GM12878 (cell line): ENCODE data around the gene MED19. TPM values are rescaled to one million over a fixed set of nuclear protein-coding genes. Genes with fewer than 3 reads are reported as not detected.

Experiments used
- CEBPB ChIP-seq, 2 experiments: fragments of 150-350 bp in 1 of 2; IDR thresholded peaks; 2 replicates each; pipeline ENCODE4 v1.6.1; 2012 to 2014; ENCODE audit warnings: low read depth in 2 of 2, low read length in 2 of 2, borderline replicate concordance in 1 of 2, inconsistent platforms in 1 of 2
- CHD2 ChIP-seq: IDR thresholded peaks from 2 replicates; pipeline ENCODE4 v1.6.1; 2011; ENCODE audit warnings: low read depth, low read length, improper control_type of control experiment, borderline replicate concordance
- CREB1 ChIP-seq: IDR thresholded peaks from 2 replicates; pipeline ENCODE4 v1.6.1; 2012; ENCODE audit warnings: low read depth, mild to moderate bottlenecking, inconsistent platforms
- EZH2 ChIP-seq: IDR thresholded peaks from 2 replicates; pipeline ENCODE4 v1.6.1; 2012; ENCODE audit warnings: low read depth, mild to moderate bottlenecking, control low read depth, inconsistent platforms, low read length, borderline replicate concordance; ENCODE audit not compliant: control insufficient read depth
- IRF5 ChIP-seq: fragments of 450-650 bp; IDR thresholded peaks from 2 replicates; pipeline ENCODE4 v1.6.1; 2017; ENCODE audit warnings: borderline replicate concordance
- NBN ChIP-seq: fragments of 450-650 bp; IDR thresholded peaks from 2 replicates; pipeline ENCODE4 v1.6.1; 2016
- NR2C2 ChIP-seq: IDR thresholded peaks from 2 replicates; pipeline ENCODE4 v1.6.1; 2011; ENCODE audit warnings: borderline replicate concordance, low read depth; ENCODE audit not compliant: control insufficient read depth, insufficient read length
- POLR2AphosphoS2 ChIP-seq: IDR thresholded peaks from 2 replicates; pipeline ENCODE4 v1.6.1; 2011; ENCODE audit warnings: low read depth, mild to moderate bottlenecking, low read length, improper control_type of control experiment, moderate library complexity
- POU2F2 ChIP-seq: IDR thresholded peaks from 3 replicates; pipeline ENCODE4 v1.6.1; 2011; ENCODE audit warnings: low read depth, mild to moderate bottlenecking, low read length, borderline replicate concordance
- PRDM15 ChIP-seq: fragments of 450-650 bp; formaldehyde crosslinking; IDR thresholded peaks from 2 replicates; pipeline ENCODE4 v1.4.0; 2020; ENCODE audit warnings: mild to moderate bottlenecking, moderate library complexity
- RUNX3 ChIP-seq: IDR thresholded peaks from 2 replicates; pipeline ENCODE4 v1.6.1; 2012; ENCODE audit warnings: low read length, inconsistent platforms
- SPI1 ChIP-seq: IDR thresholded peaks from 2 replicates; pipeline ENCODE4 v1.6.1; 2011; ENCODE audit warnings: low read depth, mild to moderate bottlenecking, low read length, moderate library complexity, borderline replicate concordance; ENCODE audit not compliant: insufficient read depth
- SREBF1 ChIP-seq: IDR thresholded peaks from 2 replicates; pipeline ENCODE4 v1.6.1; 2012; ENCODE audit warnings: mild to moderate bottlenecking, low read length
- STAT3 ChIP-seq: IDR thresholded peaks from 2 replicates; pipeline ENCODE4 v1.6.1; 2011; ENCODE audit warnings: low read depth, low read length, improper control_type of control experiment
- SUPT20H ChIP-seq: IDR thresholded peaks from 2 replicates; pipeline ENCODE4 v1.6.1; 2011; ENCODE audit warnings: low read depth, mild to moderate bottlenecking, low read length, moderate library complexity, borderline replicate concordance; ENCODE audit not compliant: control insufficient read depth
- SUZ12 ChIP-seq: fragments of 200-600 bp; sonication (generic); IDR thresholded peaks from one replicate; pipeline ENCODE4 v1.6.1; 2018; ENCODE audit warnings: antibody characterized with exemption, mild to moderate bottlenecking; ENCODE audit not compliant: unreplicated experiment
- TCF7 ChIP-seq: IDR thresholded peaks from 2 replicates; pipeline ENCODE4 v1.6.1; 2014; ENCODE audit warnings: antibody characterized with exemption, borderline replicate concordance
- USF2 ChIP-seq: IDR thresholded peaks from 2 replicates; pipeline ENCODE4 v1.6.1; 2011; ENCODE audit warnings: low read depth, low read length, improper control_type of control experiment, borderline replicate concordance
- YY1 ChIP-seq: IDR thresholded peaks from 2 replicates; pipeline ENCODE4 v1.6.1; 2011; ENCODE audit warnings: low read depth, mild to moderate bottlenecking, low read length
- ZNF24 ChIP-seq: fragments of 450-650 bp; IDR thresholded peaks from 2 replicates; pipeline ENCODE4 v1.6.1; 2017; ENCODE audit warnings: antibody characterized with exemption, mild to moderate bottlenecking
- ZNF384 ChIP-seq: IDR thresholded peaks from 2 replicates; pipeline ENCODE4 v1.6.1; 2012; ENCODE audit warnings: low read depth, mild to moderate bottlenecking, low read length, improper control_type of control experiment, borderline replicate concordance
- polyA plus RNA-seq, 11 experiments: library from polyadenylated mRNA; depleted of rRNA in 4 of 11; unstranded in 6 of 11; stranded (reverse) in 5 of 11; fragments of >200 nt; fragmentation: Nextera tagmentation in 4 of 11; fragmentation: Illumina TruSeq in 1 of 11; extraction: Ambion mirVana in 4 of 11; extraction: Trizol in 1 of 11; gene quantifications; 1 replicate in 1 of 11; 2 replicates in 10 of 11; pipeline versions ENCODE4 v1.2.1 to v1.2.3, GENCODE V29; 2011 to 2016; ENCODE audit warnings: inconsistent platforms in 2 of 11, missing spikeins in 2 of 11, low read depth in 1 of 11
- total RNA-seq, 4 experiments: library from RNA; depleted of rRNA in 3 of 4; stranded (reverse); fragments of >200 nt in 3 of 4; fragmentation: Illumina TruSeq in 1 of 4; extraction: Trizol in 1 of 4; gene quantifications; 2 replicates each; pipeline versions ENCODE4 v1.2.1 to v1.2.3, GENCODE V29; 2013 to 2021
- TF ChIP-seq, protein P1 (sequence below): fragments of 450-650 bp; IDR thresholded peaks from 2 replicates; pipeline ENCODE4 v1.6.1; 2017; ENCODE audit warnings: mild to moderate bottlenecking

Gene MED19
- total and polyA plus RNA-seq, 10 of the 15 experiments (the other 5 are each of a cell fraction or from before 2014, with no cell fraction given): 4.9 to 28.2 (median 17.3) TPM

DNA sequence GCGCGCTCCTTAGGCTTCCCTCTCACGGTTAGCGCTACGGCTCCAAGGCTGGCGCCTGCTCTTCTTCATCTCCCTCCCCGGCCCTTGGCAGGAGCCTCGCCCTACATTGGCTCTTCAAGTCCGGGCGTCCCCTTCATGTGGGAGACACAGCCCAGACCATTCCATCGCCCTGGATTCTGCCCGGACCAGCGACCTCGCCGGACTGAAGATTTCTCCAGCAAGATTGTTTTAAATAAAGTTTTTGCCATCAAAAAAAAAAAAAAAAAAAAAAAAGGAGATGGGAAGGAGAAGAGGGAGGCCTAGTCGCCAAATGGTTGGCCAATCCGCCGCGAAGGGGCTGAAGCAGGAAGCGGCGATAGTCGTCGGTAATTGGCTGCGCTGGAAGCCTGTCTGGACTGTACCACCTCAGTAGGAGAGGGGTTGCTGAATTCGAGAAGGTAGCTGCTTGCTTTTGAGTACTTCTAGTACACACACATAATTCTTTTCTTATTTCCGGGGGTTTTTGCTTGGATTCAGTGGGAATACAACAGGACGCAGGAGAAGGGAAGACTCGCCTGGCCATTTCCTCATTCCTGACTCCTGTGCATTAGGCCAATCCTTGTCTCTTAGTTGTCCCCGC lies 44.8 kb downstream of the MED19 start (continued):
- TF ChIP-seq USF2: no peak
- TF ChIP-seq RUNX3: peak; percentile 37; the same call in 1 of the 2 replicates
- TF ChIP-seq CHD2: no peak
- no peak for TF ChIP-seq POLR2AphosphoS2
- peak; percentile 38; the same call in 1 of the 2 replicates for TF ChIP-seq CREB1
- TF ChIP-seq SUPT20H: no peak
- TF ChIP-seq ZNF384: peak; percentile 100
- 0 out of 2 replicates have a peak, but pooled peaks have one; percentile 31 for TF ChIP-seq TCF7
- TF ChIP-seq PRDM15: no peak
- no peak for TF ChIP-seq EZH2
- no peak for TF ChIP-seq IRF5
- TF ChIP-seq POU2F2: no peak
- TF ChIP-seq, protein P1, sequence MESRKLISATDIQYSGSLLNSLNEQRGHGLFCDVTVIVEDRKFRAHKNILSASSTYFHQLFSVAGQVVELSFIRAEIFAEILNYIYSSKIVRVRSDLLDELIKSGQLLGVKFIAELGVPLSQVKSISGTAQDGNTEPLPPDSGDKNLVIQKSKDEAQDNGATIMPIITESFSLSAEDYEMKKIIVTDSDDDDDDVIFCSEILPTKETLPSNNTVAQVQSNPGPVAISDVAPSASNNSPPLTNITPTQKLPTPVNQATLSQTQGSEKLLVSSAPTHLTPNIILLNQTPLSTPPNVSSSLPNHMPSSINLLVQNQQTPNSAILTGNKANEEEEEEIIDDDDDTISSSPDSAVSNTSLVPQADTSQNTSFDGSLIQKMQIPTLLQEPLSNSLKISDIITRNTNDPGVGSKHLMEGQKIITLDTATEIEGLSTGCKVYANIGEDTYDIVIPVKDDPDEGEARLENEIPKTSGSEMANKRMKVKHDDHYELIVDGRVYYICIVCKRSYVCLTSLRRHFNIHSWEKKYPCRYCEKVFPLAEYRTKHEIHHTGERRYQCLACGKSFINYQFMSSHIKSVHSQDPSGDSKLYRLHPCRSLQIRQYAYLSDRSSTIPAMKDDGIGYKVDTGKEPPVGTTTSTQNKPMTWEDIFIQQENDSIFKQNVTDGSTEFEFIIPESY: no peak
- TF ChIP-seq SUZ12: no peak
- peak; percentile 79; the same call in 1 of the 2 replicates for TF ChIP-seq STAT3
- TF ChIP-seq ZNF24: no peak
- TF ChIP-seq NR2C2: no peak
- no peak for TF ChIP-seq CEBPB (IDR thresholded peaks at IDR 0.05; ENCODE audit: borderline replicate concordance in 1 of 2, low read depth in 2 of 2, low read length in 2 of 2)
- peak; percentile 86 for TF ChIP-seq NBN
- TF ChIP-seq SREBF1: peak; percentile 96
- peak; percentile 69; the same call in 1 of the 2 replicates for TF ChIP-seq SPI1
- peak; percentile 16; the same call in 1 of the 2 replicates for TF ChIP-seq YY1
